Epithelial cell of esophagus (primary cell): Measurements from ENCODE around the gene ACOT11.

Experiments used
- DNase-seq: peaks from one replicate; pipeline ENCODE4 v3.0.0; 2010; ENCODE audit warnings: low read depth
- H3K4me3 ChIP-seq: 2 replicates; pipeline ENCODE4 v1.5.1; 2011; ENCODE audit warnings: mild to moderate bottlenecking, low read length, control low read depth
- CTCF ChIP-seq: IDR thresholded peaks from 2 replicates; pipeline ENCODE4 v1.5.1; 2011; ENCODE audit warnings: low read depth, mild to moderate bottlenecking, low read length, control low read depth, inconsistent platforms; ENCODE audit not compliant: insufficient read depth; ENCODE audit errors: missing control alignments

Gene ACOT11

GRCh38 chr1:54566438-54567141, 18.6 kb downstream of the ACOT11 start:
- TF ChIP-seq CTCF = no peak
- no peak overlapping the region for H3K4me3 ChIP-seq
- DNase-seq = peak; percentile 33

GRCh38 chr1:54567961-54568360, 19.9 kb downstream of the ACOT11 start:
- no peak for TF ChIP-seq CTCF
- DNase-seq = peak; percentile 77

GRCh38 chr1:54569339-54569738, 21.3 kb downstream of the ACOT11 start:
- TF ChIP-seq CTCF = no peak
- peak; percentile 32 for DNase-seq

More at GRCh38 chr1:54567961-54568360, 19.9 kb downstream of the ACOT11 start:
- H3K4me3 ChIP-seq = no peak overlapping the region

GRCh38 chr1:54570161-54570560, 22.1 kb downstream of the ACOT11 start:
- no peak for TF ChIP-seq CTCF
- no peak overlapping the region for H3K4me3 ChIP-seq
- DNase-seq = no peak

More at GRCh38 chr1:54569339-54569738, 21.3 kb downstream of the ACOT11 start:
- no peak overlapping the region for H3K4me3 ChIP-seq

- DNase-seq = peak; percentile 63
- H3K4me3 ChIP-seq = no peak overlapping the region
- TF ChIP-seq CTCF = no peak
Observed at GRCh38 chr1:54571326-54571725, 23.3 kb downstream of the ACOT11 start.

- TF ChIP-seq CTCF = no peak
- DNase-seq = no peak
- no peak overlapping the region for H3K4me3 ChIP-seq
Observed at GRCh38 chr1:54571803-54572541, 23.9 kb downstream of the ACOT11 start.

GRCh38 chr1:54572542-54572850, 24.5 kb downstream of the ACOT11 start:
- no peak for DNase-seq
- H3K4me3 ChIP-seq = no peak overlapping the region
- TF ChIP-seq CTCF = no peak
